CD4-positive, alpha-beta T cell (primary cell): ENCODE results near the gene IFNAR1. TPM values are rescaled to one million over a fixed set of nuclear protein-coding genes. Genes with fewer than 3 reads are reported as not detected.
A peak's percentile ranks its signal among the peaks of the same experiment; 100 is the strongest.

Experiments
- ATAC-seq: fragments of 200-7000 bp; cut with Tn5 transposase; one replicate; pipeline ENCODE4 v1.10.0; 2022; ENCODE audit warnings: mild to moderate bottlenecking; ENCODE audit not compliant: poor library complexity
- CTCF ChIA-PET: fragments of 350-600 bp; sonication (Branson Sonifier 250); formaldehyde crosslinking; loops from one replicate; lab custom pipeline; 2021; ENCODE audit warnings: antibody characterized with exemption, inconsistent platforms; lab: Charles Lee
- POLR2A ChIA-PET: fragments of 350-600 bp; sonication (Branson Sonifier 250); formaldehyde crosslinking; loops from one replicate; lab custom pipeline; 2021; ENCODE audit warnings: antibody characterized with exemption, inconsistent platforms; lab: Charles Lee
- DNase-seq, 14 experiments: peaks; one replicate each; pipeline ENCODE4 v3.0.0-alpha.2; 2013 to 2020; ENCODE audit warnings: mixed read lengths in 2 of 14
- H3K27ac ChIP-seq, 2 donors: one replicate each; pipeline versions ENCODE4 v1.5.1 to v1.7.0; 2013; ENCODE audit warnings: low read length in 2 of 2, low read depth in 1 of 2, mild to moderate bottlenecking in 1 of 2
- H3K27me3 ChIP-seq, 2 experiments: 1 replicate in 1 of 2; 2 replicates in 1 of 2; pipeline versions ENCODE4 v1.6.1 to v1.7.0; 2013; ENCODE audit warnings: low read length in 2 of 2, control low read depth in 1 of 2, mild to moderate bottlenecking in 1 of 2, moderate library complexity in 1 of 2; ENCODE audit not compliant: insufficient read depth in 2 of 2, control insufficient read depth in 1 of 2
- H3K36me3 ChIP-seq: one replicate; pipeline ENCODE4 v1.6.1; 2013; ENCODE audit warnings: low read length, control low read depth; ENCODE audit not compliant: insufficient read depth
- H3K4me1 ChIP-seq: one replicate; pipeline ENCODE4 v1.6.1; 2013; ENCODE audit warnings: low read length, control low read depth; ENCODE audit not compliant: insufficient read depth
- H3K4me3 ChIP-seq: one replicate; pipeline ENCODE4 v1.5.1; 2013; ENCODE audit warnings: mild to moderate bottlenecking, low read length, moderate library complexity
- H3K9me3 ChIP-seq, 2 experiments: 1 replicate in 1 of 2; 2 replicates in 1 of 2; pipeline versions ENCODE4 v1.6.1 to v1.7.0; 2013; ENCODE audit warnings: low read length in 2 of 2, mild to moderate bottlenecking in 2 of 2, control low read depth in 1 of 2, moderate library complexity in 1 of 2; ENCODE audit not compliant: control insufficient read depth in 1 of 2, insufficient read depth in 1 of 2
- H3K27ac Mint-ChIP-seq: one replicate; pipeline ENCODE4 v1.8.0; 2020; ENCODE audit warnings: mixed read lengths
- H3K27me3 Mint-ChIP-seq: one replicate; pipeline ENCODE4 v1.8.0; 2021; ENCODE audit warnings: mixed read lengths
- H3K36me3 Mint-ChIP-seq: one replicate; pipeline ENCODE4 v1.8.0; 2021; ENCODE audit warnings: low read depth, mixed read lengths
- H3K4me1 Mint-ChIP-seq: one replicate; pipeline ENCODE4 v1.8.0; 2021; ENCODE audit warnings: low read depth, mixed read lengths
- H3K4me3 Mint-ChIP-seq: one replicate; pipeline ENCODE4 v1.8.0; 2020; ENCODE audit warnings: mild to moderate bottlenecking, mixed read lengths
- H3K9me3 Mint-ChIP-seq: one replicate; pipeline ENCODE4 v1.8.0; 2020; ENCODE audit warnings: mixed read lengths
- CTCF ChIP-seq: fragments of 200-600 bp; IDR thresholded peaks from one replicate; pipeline ENCODE4 v1.8.0; 2022; ENCODE audit warnings: antibody characterized with exemption, mild to moderate bottlenecking
- intact Hi-C, 2 experiments: fragments of 100-400 bp; cut with DNase I in 1 of 2; cut with micrococcal nuclease in 1 of 2; formaldehyde crosslinking; loops; one replicate each; pipeline versions ENCODE4 v1.15.1 to v1.9.0; 2023 to 2025; cut with DNase I, micrococcal nuclease
- total RNA-seq, 174 experiments: library from RNA in 2 of 174; stranded (reverse) in 2 of 174; gene quantifications; one replicate each; pipeline ENCODE4 v1.2.3 and lab custom pipeline; 2021 to 2026

Gene IFNAR1
- total RNA-seq, 2 experiments from 2014 or later, result 20.4 to 26.8 TPM

DNA sequence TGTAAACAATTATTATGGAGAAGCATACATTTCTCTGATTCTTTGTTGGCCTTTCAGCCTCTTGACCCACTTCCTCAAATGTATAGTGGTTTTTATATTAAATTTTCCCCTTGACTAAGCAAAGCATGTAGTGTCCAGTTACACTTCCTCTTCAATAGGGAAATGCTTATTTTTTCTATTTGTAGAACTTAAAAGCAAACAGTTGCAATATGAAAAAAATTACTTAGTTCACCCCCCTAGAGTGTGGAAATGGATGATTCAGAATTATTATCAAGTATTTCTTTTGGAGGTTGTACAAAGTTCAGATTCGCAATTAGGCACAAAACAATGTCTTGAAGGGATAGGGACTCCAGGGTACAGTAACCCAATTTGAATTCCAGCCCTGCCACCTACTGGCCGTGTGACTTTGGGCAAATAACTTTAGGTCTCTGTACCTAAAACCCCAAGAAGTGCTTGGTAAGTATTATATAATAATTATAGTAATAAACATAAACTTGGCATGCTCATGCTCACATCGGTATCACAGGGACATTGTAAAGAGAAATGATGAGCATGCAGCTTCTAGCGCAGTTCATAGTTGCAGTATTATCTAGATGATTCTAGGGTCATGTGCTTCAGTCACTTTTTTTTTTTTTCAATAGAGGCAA is 49.8 kb downstream of the IFNAR1 start:
- Mint-ChIP-seq H3K27me3 (no peaks in the 10 kb centered on the region), H3K4me3 (no peak overlapping the region), H3K27ac (no peak overlapping the region), H3K36me3 (no peaks in the 10 kb centered on the region), H3K9me3 (no peaks in the 10 kb centered on the region), H3K4me1 (peaks cover 7% of the 10 kb centered on the region)
- peak; percentile 87 for ATAC-seq
- DNase-seq, result peak; percentile 40 to 81 (median 54)
- no peaks in the 10 kb centered on the region for H3K27me3 ChIP-seq
- ChIA-PET POLR2A (no interaction called here), CTCF (interaction anchor here (0.7 to 1.9 kb wide), 4 partner anchors 10 to 726 kb away, joined by 3 to 6 read pairs (median 3); no protein-coding TSS in a partner anchor)
- intact Hi-C loops, result loop anchor here (1.0 to 5.0 kb wide), 7 partner anchors 70 to 542 kb away; no protein-coding TSS in a partner anchor
- no peak overlapping the region for H3K27ac ChIP-seq
- H3K4me3 ChIP-seq, result no peak overlapping the region
- H3K9me3 ChIP-seq, result peaks cover 0 to 4% of the 10 kb centered on the region in 2 experiments
- H3K4me1 ChIP-seq, result peaks cover 16% of the 10 kb centered on the region
- no peaks in the 10 kb centered on the region for H3K36me3 ChIP-seq
- TF ChIP-seq CTCF, result peak; percentile 77

DNA sequence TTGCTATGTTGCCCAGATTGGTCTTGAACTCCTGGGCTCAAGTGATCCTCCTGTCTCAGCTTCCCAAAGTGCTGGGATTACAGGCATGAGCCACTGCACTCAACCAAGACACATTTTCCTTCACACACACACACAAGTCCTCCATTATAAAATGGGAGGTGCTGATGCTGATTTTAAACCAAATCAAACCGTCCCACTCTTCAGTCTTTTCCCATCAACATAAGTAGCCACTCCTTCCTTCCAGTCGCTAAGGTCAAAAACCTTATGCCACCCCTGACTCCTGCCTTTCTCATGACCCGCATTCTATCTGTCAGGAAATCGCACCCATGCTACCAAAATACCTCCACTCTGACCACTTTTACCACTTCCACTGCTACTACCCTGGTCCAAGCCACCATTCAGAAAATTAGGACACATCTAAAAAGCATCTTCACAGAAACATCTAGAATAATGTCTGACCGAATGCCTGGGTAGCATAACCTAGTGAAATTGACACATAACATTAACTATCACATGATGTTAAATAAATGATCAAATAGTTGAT is 50.4 kb downstream of the IFNAR1 start:
- no peak for TF ChIP-seq CTCF
- ATAC-seq (no peak), DNase-seq (no peak)
- no peaks in the 10 kb centered on the region for H3K27me3 ChIP-seq
- no peaks in the 10 kb centered on the region for H3K9me3 Mint-ChIP-seq
- no peak overlapping the region for H3K27ac Mint-ChIP-seq
- H3K9me3 ChIP-seq, result peaks cover 0 to 2% of the 10 kb centered on the region in 2 experiments
- no peak overlapping the region for H3K4me3 ChIP-seq
- H3K4me1 Mint-ChIP-seq, result peaks cover 13% of the 10 kb centered on the region
- no peaks in the 10 kb centered on the region for H3K36me3 Mint-ChIP-seq
- no peaks in the 10 kb centered on the region for H3K36me3 ChIP-seq
- no peak overlapping the region for H3K27ac ChIP-seq
- ChIA-PET CTCF (interaction anchor here (0.7 to 1.9 kb wide), 3 partner anchors 14 to 726 kb away, joined by 3 to 6 read pairs (median 3); no protein-coding TSS in a partner anchor), POLR2A (no interaction called here)
- no peak overlapping the region for H3K4me3 Mint-ChIP-seq
- H3K27me3 Mint-ChIP-seq, result no peaks in the 10 kb centered on the region
- intact Hi-C loops, result loop anchor here in 1 of 2 experiments (2.0 to 5.0 kb wide), 3 partner anchors 70 to 433 kb away; no protein-coding TSS in a partner anchor
- peaks cover 22% of the 10 kb centered on the region for H3K4me1 ChIP-seq

GRCh38 chr21:33377221-33377920 is 52.6 kb downstream of the IFNAR1 start:
- no peaks in the 10 kb centered on the region for H3K27me3 Mint-ChIP-seq
- POLR2A ChIA-PET, result no interaction called here
- H3K27me3 ChIP-seq, result no peaks in the 10 kb centered on the region

More at GRCh38 chr21:33377221-33377920, 52.6 kb downstream of the IFNAR1 start:
- Mint-ChIP-seq H3K36me3 (no peaks in the 10 kb centered on the region), H3K27ac (no peak overlapping the region), H3K9me3 (no peaks in the 10 kb centered on the region), H3K4me1 (peaks cover 34% of the 10 kb centered on the region), H3K4me3 (no peak overlapping the region)
- intact Hi-C loops, result loop anchor here in 1 of 2 experiments (5.0 kb wide), 2 partner anchors 245 to 435 kb away; no protein-coding TSS in a partner anchor
- no peak overlapping the region for H3K27ac ChIP-seq
- DNase-seq (no peak), ATAC-seq (no peak)
- no peaks in the 10 kb centered on the region for H3K36me3 ChIP-seq
- CTCF ChIA-PET, result interaction anchor here (0.8 to 3.3 kb wide), 2 partner anchors 16 to 178 kb away, joined by 4 to 19 read pairs; no protein-coding TSS in a partner anchor
- H3K4me1 ChIP-seq, result peaks cover 44% of the 10 kb centered on the region
- no peaks in the 10 kb centered on the region for H3K9me3 ChIP-seq
- no peak overlapping the region for H3K4me3 ChIP-seq
- TF ChIP-seq CTCF, result no peak
